Keratinocyte (primary cell): Measurements from ENCODE around the gene PAQR5. TPM values are rescaled to one million over a fixed set of nuclear protein-coding genes. Genes with fewer than 3 reads are reported as not detected.

Source experiments
- DNase-seq: peaks from one replicate; pipeline ENCODE4 v3.0.0-alpha.2; 2011; ENCODE audit warnings: low read depth, missing footprints, low spot score
- FAIRE-seq: peaks from 2 replicates; lab custom pipeline; 2011; peaks lifted over from hg19 to GRCh38; lab: Jason Lieb, UNC
- H2AFZ ChIP-seq: 2 replicates; pipeline ENCODE4 v1.6.0; 2012; ENCODE audit warnings: low read length, control low read depth, inconsistent platforms; ENCODE audit not compliant: control insufficient read depth
- H3K27ac ChIP-seq: 2 replicates; pipeline ENCODE4 v1.5.1; 2011; ENCODE audit warnings: low read length; ENCODE audit not compliant: control insufficient read depth, insufficient read depth
- H3K27me3 ChIP-seq: 3 replicates; pipeline ENCODE4 v1.6.0; 2011; ENCODE audit warnings: low read length; ENCODE audit not compliant: control insufficient read depth, insufficient read depth; ENCODE audit errors: extremely low read depth
- H3K36me3 ChIP-seq, 2 experiments: 2 replicates in 1 of 2; 3 replicates in 1 of 2; pipeline ENCODE4 v1.5.1; 2011; ENCODE audit warnings: low read length in 2 of 2, mild to moderate bottlenecking in 1 of 2; ENCODE audit not compliant: control insufficient read depth in 2 of 2, insufficient read depth in 2 of 2; ENCODE audit errors: extremely low read depth in 1 of 2
- H3K4me1 ChIP-seq: 3 replicates; pipeline ENCODE4 v1.5.1; 2011; ENCODE audit warnings: low read length; ENCODE audit not compliant: control insufficient read depth, insufficient read depth; ENCODE audit errors: extremely low read depth
- H3K4me2 ChIP-seq: 3 replicates; pipeline ENCODE4 v1.6.0; 2011; ENCODE audit warnings: low read depth, low read length; ENCODE audit not compliant: control insufficient read depth, insufficient read depth; ENCODE audit errors: extremely low read depth
- H3K4me3 ChIP-seq, 3 experiments: fragments of 200-600 bp in 1 of 3; sonication (generic) in 1 of 3; 2 replicates in 2 of 3; 3 replicates in 1 of 3; pipeline ENCODE4 v1.5.1; 2011 to 2016; ENCODE audit warnings: low read length in 3 of 3, mild to moderate bottlenecking in 3 of 3, control low read depth in 2 of 3, inconsistent platforms in 1 of 3, low read depth in 1 of 3, mixed read lengths in 1 of 3, mixed run types in 1 of 3, moderate library complexity in 1 of 3; ENCODE audit not compliant: control insufficient read depth in 2 of 3, insufficient read depth in 2 of 3; ENCODE audit errors: extremely low read depth in 1 of 3
- H3K79me2 ChIP-seq: 2 replicates; pipeline ENCODE4 v1.6.0; 2012; ENCODE audit warnings: low read length; ENCODE audit not compliant: control insufficient read depth, insufficient read depth
- H3K9ac ChIP-seq: 3 replicates; pipeline ENCODE4 v1.6.0; 2011; ENCODE audit warnings: low read length; ENCODE audit not compliant: control insufficient read depth, insufficient read depth; ENCODE audit errors: extremely low read depth
- H3K9me1 ChIP-seq: 3 replicates; pipeline ENCODE4 v1.6.0; 2011; ENCODE audit warnings: low read length; ENCODE audit not compliant: control insufficient read depth, insufficient read depth; ENCODE audit errors: extremely low read depth
- H3K9me3 ChIP-seq: 2 replicates; pipeline ENCODE4 v1.5.1; 2012; ENCODE audit warnings: low read depth, low read length; ENCODE audit not compliant: control insufficient read depth
- H4K20me1 ChIP-seq: 3 replicates; pipeline ENCODE4 v1.6.0; 2011; ENCODE audit warnings: low read length; ENCODE audit not compliant: control insufficient read depth, insufficient read depth; ENCODE audit errors: extremely low read depth
- EZH2 ChIP-seq: IDR thresholded peaks from one replicate; pipeline ENCODE4 v1.6.1; 2012; ENCODE audit warnings: inconsistent platforms, mild to moderate bottlenecking, low read length, moderate library complexity
- dilution Hi-C: fragments of 300-500 bp; cut with MboI; formaldehyde crosslinking; loops from one replicate; pipeline ENCODE4 v1.7.0; 2020; ENCODE audit warnings: low sequenced_read_pairs; ENCODE audit not compliant: extremely low pct_ligation_motif_present
- polyA plus RNA-seq, 5 experiments: library from polyadenylated mRNA; depleted of rRNA in 3 of 5; stranded (reverse) in 3 of 5; stranded (forward) in 1 of 5; unstranded in 1 of 5; fragments of >200 nt; gene quantifications; 1 replicate in 1 of 5; 2 replicates in 3 of 5; 3 replicates in 1 of 5; pipeline versions ENCODE4 v1.2.1 to v1.2.3, GENCODE V29; 2011 to 2012; ENCODE audit warnings: missing spikeins in 2 of 5, low read depth in 1 of 5, low replicate concordance in 1 of 5
- TF ChIP-seq, protein P1 (sequence below), 3 experiments: IDR thresholded peaks in 1 of 3; conservative IDR thresholded peaks in 1 of 3; optimal IDR thresholded peaks in 1 of 3; 2 replicates in 2 of 3; 3 replicates in 1 of 3; pipeline versions ENCODE3 to v1.5.1; 2011; ENCODE audit warnings: low read length in 3 of 3, mild to moderate bottlenecking in 3 of 3, moderate library complexity in 2 of 3, control low read depth in 1 of 3, inconsistent platforms in 1 of 3; ENCODE audit not compliant: insufficient read depth in 2 of 3; ENCODE audit errors: extremely low read depth in 1 of 3

Gene PAQR5
- polyA plus RNA-seq, 1 donor (not counting 4 experiments of a cell fraction or from before 2014, with no cell fraction given): 0.30 TPM

- Histone ChIP-seq H2AFZ (peak overlapping the region; percentile 58), H3K9ac (peak overlapping the region; percentile 19), H3K36me3 (no peaks in the 10 kb centered on the region), H3K79me2 (no peaks in the 10 kb centered on the region), H3K4me3 (no peak overlapping the region), H3K27ac (no peak overlapping the region), H3K4me1 (peaks cover 33% of the 10 kb centered on the region), H4K20me1 (no peaks in the 10 kb centered on the region), H3K9me3 (no peaks in the 10 kb centered on the region), H3K4me2 (peak overlapping the region; percentile 58), H3K27me3 (no peaks in the 10 kb centered on the region), H3K9me1 (no peaks in the 10 kb centered on the region)
- FAIRE-seq (peak; percentile 69), DNase-seq (no peak)
- TF ChIP-seq, protein P1, sequence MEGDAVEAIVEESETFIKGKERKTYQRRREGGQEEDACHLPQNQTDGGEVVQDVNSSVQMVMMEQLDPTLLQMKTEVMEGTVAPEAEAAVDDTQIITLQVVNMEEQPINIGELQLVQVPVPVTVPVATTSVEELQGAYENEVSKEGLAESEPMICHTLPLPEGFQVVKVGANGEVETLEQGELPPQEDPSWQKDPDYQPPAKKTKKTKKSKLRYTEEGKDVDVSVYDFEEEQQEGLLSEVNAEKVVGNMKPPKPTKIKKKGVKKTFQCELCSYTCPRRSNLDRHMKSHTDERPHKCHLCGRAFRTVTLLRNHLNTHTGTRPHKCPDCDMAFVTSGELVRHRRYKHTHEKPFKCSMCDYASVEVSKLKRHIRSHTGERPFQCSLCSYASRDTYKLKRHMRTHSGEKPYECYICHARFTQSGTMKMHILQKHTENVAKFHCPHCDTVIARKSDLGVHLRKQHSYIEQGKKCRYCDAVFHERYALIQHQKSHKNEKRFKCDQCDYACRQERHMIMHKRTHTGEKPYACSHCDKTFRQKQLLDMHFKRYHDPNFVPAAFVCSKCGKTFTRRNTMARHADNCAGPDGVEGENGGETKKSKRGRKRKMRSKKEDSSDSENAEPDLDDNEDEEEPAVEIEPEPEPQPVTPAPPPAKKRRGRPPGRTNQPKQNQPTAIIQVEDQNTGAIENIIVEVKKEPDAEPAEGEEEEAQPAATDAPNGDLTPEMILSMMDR (optimal IDR thresholded peaks at IDR 0.05 in 1 of 3, IDR thresholded peaks at IDR 0.05 in 1 of 3, conservative IDR thresholded peaks at IDR 0.05 in 1 of 3; ENCODE audit: extremely low read depth in 1 of 3, insufficient read depth in 2 of 3, low read length in 3 of 3): no peak
- TF ChIP-seq EZH2: no peak
- dilution Hi-C loops: no loop called here
Measured at GRCh38 chr15:69393831-69394491, 95.2 kb downstream of the PAQR5 start.

DNA sequence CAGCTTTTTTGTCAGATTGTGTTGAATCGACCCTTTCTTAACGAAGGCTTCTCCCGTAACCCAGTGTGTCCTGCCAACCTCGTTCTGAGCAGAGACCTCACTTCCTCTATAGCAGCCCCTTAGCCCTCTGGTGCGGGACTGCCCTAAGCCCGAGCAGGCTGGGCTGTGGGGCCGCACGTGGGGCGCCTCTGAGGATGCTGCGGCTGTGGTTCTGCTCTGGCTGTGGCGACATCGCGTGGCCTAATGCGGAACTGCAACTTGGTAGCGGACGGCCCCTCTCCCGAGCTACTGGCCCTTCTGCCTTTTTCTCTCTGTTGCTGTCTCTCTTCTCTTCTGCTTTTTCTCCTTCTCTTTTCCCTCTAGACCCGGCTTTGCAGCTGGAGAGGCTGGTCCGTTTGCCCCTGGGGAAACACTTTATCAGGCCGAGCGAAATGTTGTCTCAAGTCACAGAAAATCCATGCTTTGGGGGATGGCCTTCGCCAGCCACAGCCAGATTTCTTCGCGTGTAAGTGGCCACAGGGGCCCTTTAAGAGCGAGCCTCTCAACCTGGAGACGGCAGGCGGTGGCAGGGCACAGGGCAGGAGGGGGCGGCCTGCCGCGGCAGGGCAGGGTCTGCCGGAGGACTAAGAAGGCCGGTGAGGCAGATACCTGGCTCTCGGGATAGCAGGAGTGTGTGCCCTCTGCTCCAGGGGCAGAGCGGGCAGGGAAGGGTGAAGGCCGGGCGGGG, 96.0 kb downstream of the PAQR5 start:
- Histone ChIP-seq H2AFZ (peak overlapping the region; percentile 58), H4K20me1 (no peaks in the 10 kb centered on the region), H3K9me1 (no peaks in the 10 kb centered on the region), H3K4me2 (peak overlapping the region; percentile 58), H3K27me3 (no peaks in the 10 kb centered on the region), H3K4me3 (no peak overlapping the region), H3K27ac (no peak overlapping the region), H3K9ac (no peak overlapping the region), H3K4me1 (peaks cover 33% of the 10 kb centered on the region), H3K79me2 (no peaks in the 10 kb centered on the region), H3K36me3 (no peaks in the 10 kb centered on the region), H3K9me3 (no peaks in the 10 kb centered on the region)
- DNase-seq (no peak), FAIRE-seq (peak; percentile 55)
- dilution Hi-C loops: no loop called here
- no peak for TF ChIP-seq EZH2
- TF ChIP-seq, protein P1 (optimal IDR thresholded peaks at IDR 0.05 in 1 of 3, IDR thresholded peaks at IDR 0.05 in 1 of 3, conservative IDR thresholded peaks at IDR 0.05 in 1 of 3; ENCODE audit: extremely low read depth in 1 of 3, insufficient read depth in 2 of 3, low read length in 3 of 3): peak; percentile 92 to 97 (median 96)
